ENCODE results near the gene ATAT1. TPM values are rescaled to one million over a fixed set of nuclear protein-coding genes. Genes with fewer than 3 reads are reported as not detected.

The ATAT1 gene
- total and polyA plus RNA-seq, 2 experiments from 2014 or later = 12.8 to 23.0 TPM

DNA sequence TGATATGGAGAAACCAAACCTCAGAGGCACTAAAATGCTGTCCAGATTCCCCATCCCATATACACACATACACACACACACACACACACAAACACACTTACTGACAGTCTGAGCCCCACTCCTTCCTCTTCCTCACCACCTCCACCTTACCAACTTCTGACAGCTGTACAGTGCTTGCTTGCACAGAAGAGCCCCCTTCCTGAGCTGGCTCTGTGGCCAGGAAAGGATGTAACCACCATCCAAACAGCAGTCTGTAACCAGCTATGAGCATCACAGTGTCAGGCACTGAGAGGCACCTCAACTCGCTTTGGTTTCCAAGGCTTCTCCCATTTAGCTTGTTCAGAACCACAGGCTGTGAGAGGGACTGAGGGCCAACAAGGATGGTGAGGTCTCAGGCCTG is 14.4 kb downstream of the ATAT1 start:
- Histone ChIP-seq H3K4me1 (ENCODE audit: insufficient read depth) (peaks cover 5% of the 10 kb centered on the region; the same call in 1 of the 2 replicates), H4K20me1 (replicated peaks; ENCODE audit: insufficient read depth) (peaks cover 5% of the 10 kb centered on the region; the same call in 1 of the 2 replicates), H2AFZ (no peak overlapping the region), H3K36me3 (ENCODE audit: insufficient read depth) (peaks cover 4% of the 10 kb centered on the region; the same call in 1 of the 2 replicates), H3K9me2 (ENCODE audit: insufficient read depth) (no peaks in the 10 kb centered on the region), H3K27me3 (ENCODE audit: insufficient read depth) (no peaks in the 10 kb centered on the region), H3K27ac (ENCODE audit: low read depth) (no peak overlapping the region), H3K4me3 (no peak overlapping the region), H3F3A (replicated peaks; ENCODE audit: low read depth) (no peaks in the 10 kb centered on the region), H3K4me2 (no peak overlapping the region), H3K79me2 (replicated peaks; ENCODE audit: insufficient read depth) (peaks cover 12% of the 10 kb centered on the region)
- ATAC-seq = no peak
- no peak for DNase-seq (ENCODE audit: low spot score)
- H3K27ac Mint-ChIP-seq = no peak overlapping the region
- H3K27me3 Mint-ChIP-seq (ENCODE audit: insufficient read depth, low read depth, poor library complexity) = peaks cover 7% of the 10 kb centered on the region
- H3K4me1 Mint-ChIP-seq = peaks cover 4% of the 10 kb centered on the region
- TF ChIP-seq NANOG (IDR thresholded peaks at IDR 0.05; ENCODE audit: borderline replicate concordance) (no peak), JUNB (IDR thresholded peaks at IDR 0.05; ENCODE audit: unreplicated experiment) (no peak), CREB1 (CRISPR knock-in tag; IDR thresholded peaks at IDR 0.05; ENCODE audit: low read depth) (no peak), ZNF114 (CRISPR knock-in tag; IDR thresholded peaks at IDR 0.05) (no peak), POLR2AphosphoS5 (IDR thresholded peaks at IDR 0.05; ENCODE audit: low read depth) (no peak), STAT1 (IDR thresholded peaks at IDR 0.05; ENCODE audit: unreplicated experiment) (no peak), ZNF462 (CRISPR knock-in tag; IDR thresholded peaks at IDR 0.05) (no peak), ZNF331 (CRISPR knock-in tag; IDR thresholded peaks at IDR 0.05; ENCODE audit: low read depth) (no peak), ETS1 (IDR thresholded peaks at IDR 0.05) (no peak), EZH2 (IDR thresholded peaks at IDR 0.05; ENCODE audit: low read depth, unreplicated experiment) (no peak), EZH2phosphoT487 (IDR thresholded peaks at IDR 0.05; ENCODE audit: unreplicated experiment) (no peak)
- TF ChIP-seq, protein P1, sequence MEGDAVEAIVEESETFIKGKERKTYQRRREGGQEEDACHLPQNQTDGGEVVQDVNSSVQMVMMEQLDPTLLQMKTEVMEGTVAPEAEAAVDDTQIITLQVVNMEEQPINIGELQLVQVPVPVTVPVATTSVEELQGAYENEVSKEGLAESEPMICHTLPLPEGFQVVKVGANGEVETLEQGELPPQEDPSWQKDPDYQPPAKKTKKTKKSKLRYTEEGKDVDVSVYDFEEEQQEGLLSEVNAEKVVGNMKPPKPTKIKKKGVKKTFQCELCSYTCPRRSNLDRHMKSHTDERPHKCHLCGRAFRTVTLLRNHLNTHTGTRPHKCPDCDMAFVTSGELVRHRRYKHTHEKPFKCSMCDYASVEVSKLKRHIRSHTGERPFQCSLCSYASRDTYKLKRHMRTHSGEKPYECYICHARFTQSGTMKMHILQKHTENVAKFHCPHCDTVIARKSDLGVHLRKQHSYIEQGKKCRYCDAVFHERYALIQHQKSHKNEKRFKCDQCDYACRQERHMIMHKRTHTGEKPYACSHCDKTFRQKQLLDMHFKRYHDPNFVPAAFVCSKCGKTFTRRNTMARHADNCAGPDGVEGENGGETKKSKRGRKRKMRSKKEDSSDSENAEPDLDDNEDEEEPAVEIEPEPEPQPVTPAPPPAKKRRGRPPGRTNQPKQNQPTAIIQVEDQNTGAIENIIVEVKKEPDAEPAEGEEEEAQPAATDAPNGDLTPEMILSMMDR (conservative IDR thresholded peaks at IDR 0.05; ENCODE audit: low read depth in 2 of 2) = no peak
- TF ChIP-seq, protein P2, sequence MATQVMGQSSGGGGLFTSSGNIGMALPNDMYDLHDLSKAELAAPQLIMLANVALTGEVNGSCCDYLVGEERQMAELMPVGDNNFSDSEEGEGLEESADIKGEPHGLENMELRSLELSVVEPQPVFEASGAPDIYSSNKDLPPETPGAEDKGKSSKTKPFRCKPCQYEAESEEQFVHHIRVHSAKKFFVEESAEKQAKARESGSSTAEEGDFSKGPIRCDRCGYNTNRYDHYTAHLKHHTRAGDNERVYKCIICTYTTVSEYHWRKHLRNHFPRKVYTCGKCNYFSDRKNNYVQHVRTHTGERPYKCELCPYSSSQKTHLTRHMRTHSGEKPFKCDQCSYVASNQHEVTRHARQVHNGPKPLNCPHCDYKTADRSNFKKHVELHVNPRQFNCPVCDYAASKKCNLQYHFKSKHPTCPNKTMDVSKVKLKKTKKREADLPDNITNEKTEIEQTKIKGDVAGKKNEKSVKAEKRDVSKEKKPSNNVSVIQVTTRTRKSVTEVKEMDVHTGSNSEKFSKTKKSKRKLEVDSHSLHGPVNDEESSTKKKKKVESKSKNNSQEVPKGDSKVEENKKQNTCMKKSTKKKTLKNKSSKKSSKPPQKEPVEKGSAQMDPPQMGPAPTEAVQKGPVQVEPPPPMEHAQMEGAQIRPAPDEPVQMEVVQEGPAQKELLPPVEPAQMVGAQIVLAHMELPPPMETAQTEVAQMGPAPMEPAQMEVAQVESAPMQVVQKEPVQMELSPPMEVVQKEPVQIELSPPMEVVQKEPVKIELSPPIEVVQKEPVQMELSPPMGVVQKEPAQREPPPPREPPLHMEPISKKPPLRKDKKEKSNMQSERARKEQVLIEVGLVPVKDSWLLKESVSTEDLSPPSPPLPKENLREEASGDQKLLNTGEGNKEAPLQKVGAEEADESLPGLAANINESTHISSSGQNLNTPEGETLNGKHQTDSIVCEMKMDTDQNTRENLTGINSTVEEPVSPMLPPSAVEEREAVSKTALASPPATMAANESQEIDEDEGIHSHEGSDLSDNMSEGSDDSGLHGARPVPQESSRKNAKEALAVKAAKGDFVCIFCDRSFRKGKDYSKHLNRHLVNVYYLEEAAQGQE (IDR thresholded peaks at IDR 0.05; ENCODE audit: unreplicated experiment) = no peak
- H3K4me3 Mint-ChIP-seq = no peak overlapping the region
- no peaks in the 10 kb centered on the region for H3K9me3 Mint-ChIP-seq
- peaks cover 48% of the 10 kb centered on the region for H3K36me3 Mint-ChIP-seq (ENCODE audit: low read depth)
